T follicular helper cell (primary cell): Measurements from ENCODE around the gene KLHL7.

Experiments
- DNase-seq: peaks from one replicate; pipeline ENCODE4 v3.0.0-alpha.2; 2020; ENCODE audit warnings: low read depth
- total RNA-seq, 2 experiments: gene quantifications; one replicate each; lab custom pipeline; 2026; lab: John Stamatoyannopoulos, UW

KLHL7 gene
- 22.6 to 32.9 reads per million in 2 experiments for total RNA-seq

- peak; percentile 94 for DNase-seq
Measured at GRCh38 chr7:23105644-23106056, at the start of gene KLHL7. TSS of gene KLHL7 (plus strand) at chr7:23105785. CDS start at chr7:23106027, 242 bp downstream.

- no peak for DNase-seq
Measured at GRCh38 chr7:23058408-23059096, 47.0 kb upstream of the KLHL7 start.

GRCh38 chr7:23061327-23061726 lies 44.3 kb upstream of the KLHL7 start:
- DNase-seq = no peak

GRCh38 chr7:23062452-23062851 lies 43.1 kb upstream of the KLHL7 start:
- DNase-seq = no peak

- DNase-seq = no peak
Measured at GRCh38 chr7:23065974-23066373, 39.6 kb upstream of the KLHL7 start.

GRCh38 chr7:23067271-23067670 lies 38.3 kb upstream of the KLHL7 start:
- DNase-seq = no peak

GRCh38 chr7:23072048-23072447 lies 33.5 kb upstream of the KLHL7 start:
- no peak for DNase-seq

GRCh38 chr7:23072922-23073321 lies 32.7 kb upstream of the KLHL7 start:
- no peak for DNase-seq

GRCh38 chr7:23074443-23075261 lies 30.9 kb upstream of the KLHL7 start:
- no peak for DNase-seq

GRCh38 chr7:23075571-23075970 lies 30.0 kb upstream of the KLHL7 start:
- no peak for DNase-seq

GRCh38 chr7:23076772-23077171 lies 28.8 kb upstream of the KLHL7 start:
- DNase-seq = no peak

GRCh38 chr7:23093111-23093510 lies 12.5 kb upstream of the KLHL7 start:
- no peak for DNase-seq

GRCh38 chr7:23093546-23093945 lies 12.0 kb upstream of the KLHL7 start:
- DNase-seq = no peak

- no peak for DNase-seq
Measured at GRCh38 chr7:23096518-23097290, 8.9 kb upstream of the KLHL7 start.

GRCh38 chr7:23098029-23098428 lies 7.6 kb upstream of the KLHL7 start:
- DNase-seq = no peak

GRCh38 chr7:23098460-23098859 lies 7.1 kb upstream of the KLHL7 start:
- no peak for DNase-seq

GRCh38 chr7:23100697-23101096 lies 4.9 kb upstream of the KLHL7 start:
- DNase-seq = no peak

- DNase-seq = no peak
Measured at GRCh38 chr7:23105086-23105643, 420 bp upstream of the KLHL7 start.

GRCh38 chr7:23106057-23106822 lies 655 bp downstream of the KLHL7 start:
- peak; percentile 40 for DNase-seq

GRCh38 chr7:23106823-23107663 lies 1.5 kb downstream of the KLHL7 start:
- no peak for DNase-seq
